ENCODE results near the gene C3orf70. TPM values are rescaled to one million over a fixed set of nuclear protein-coding genes. Genes with fewer than 3 reads are reported as not detected.

C3orf70 gene
- total RNA-seq, 5 donors from 2014 or later (not counting 1 experiment from before 2014, with no cell fraction given) = not detected

- Mint-ChIP-seq H3K36me3 (no peaks in the 10 kb centered on the region), H3K4me3 (no peak overlapping the region), H3K27me3 (peaks cover 32 to 33% of the 10 kb centered on the region in 2 donors), H3K9me3 (no peaks in the 10 kb centered on the region), H3K4me1 (no peaks in the 10 kb centered on the region), H3K27ac (no peak overlapping the region)
- H3K27me3 ChIP-seq (replicated peaks in 1 of 2; ENCODE audit: control insufficient read depth in 2 of 2, extremely low read depth in 1 of 2, insufficient read depth in 2 of 2, low read length in 1 of 2) = peaks cover 0 to 10% of the 10 kb centered on the region in 2 experiments
- ChIA-PET CTCF (interaction anchor here in 1 of 2 donors (0.7 kb wide), 1 partner anchor 723 kb away, joined by 3 read pairs; no protein-coding TSS in a partner anchor), POLR2A (no interaction called here)
- H3K4me3 ChIP-seq (ENCODE audit: control insufficient read depth in 1 of 2, extremely low read depth in 1 of 2, low read length in 1 of 2) = no peak overlapping the region
- WGBS (ENCODE audit: insufficient coverage) = 72% methylated on average over 2 of the region's 4 CpGs
- H3K36me3 ChIP-seq (ENCODE audit: control insufficient read depth in 2 of 2, extremely low read depth in 1 of 2, insufficient read depth in 1 of 2, low read length in 1 of 2) = no peaks in the 10 kb centered on the region
- DNase-seq (no peak), ATAC-seq (replicated peaks in 1 of 4) (no peak)
- H3K4me1 ChIP-seq (ENCODE audit: control insufficient read depth in 1 of 2, extremely low read depth in 1 of 2, insufficient read depth in 2 of 2, low read length in 2 of 2) = no peaks in the 10 kb centered on the region
- no peaks in the 10 kb centered on the region for H3K9me3 ChIP-seq
- no peak overlapping the region for H3K27ac ChIP-seq (ENCODE audit: low read length)
Measured at GRCh38 chr3:185094697-185095096, 58.2 kb downstream of the C3orf70 start.

- no peak overlapping the region for H3K27ac ChIP-seq (ENCODE audit: low read length)
- no peaks in the 10 kb centered on the region for H3K36me3 ChIP-seq (ENCODE audit: control insufficient read depth in 2 of 2, extremely low read depth in 1 of 2, insufficient read depth in 1 of 2, low read length in 1 of 2)
- no peak for ATAC-seq (replicated peaks in 1 of 4)
- H3K4me3 ChIP-seq (ENCODE audit: control insufficient read depth in 1 of 2, extremely low read depth in 1 of 2, low read length in 1 of 2) = no peak overlapping the region
- H3K4me1 Mint-ChIP-seq = no peaks in the 10 kb centered on the region
- ChIA-PET POLR2A (no interaction called here), CTCF (no interaction called here)
- no peak overlapping the region for H3K27ac Mint-ChIP-seq
- no peaks in the 10 kb centered on the region for H3K36me3 Mint-ChIP-seq
- no peak for DNase-seq
- H3K4me1 ChIP-seq (ENCODE audit: control insufficient read depth in 1 of 2, extremely low read depth in 1 of 2, insufficient read depth in 2 of 2, low read length in 2 of 2) = no peaks in the 10 kb centered on the region
- H3K27me3 Mint-ChIP-seq = peaks cover 21 to 22% of the 10 kb centered on the region in 2 donors
- no peaks in the 10 kb centered on the region for H3K9me3 Mint-ChIP-seq
- no peak overlapping the region for H3K4me3 Mint-ChIP-seq
- H3K9me3 ChIP-seq = no peaks in the 10 kb centered on the region
- peaks cover 0 to 8% of the 10 kb centered on the region in 2 experiments for H3K27me3 ChIP-seq (replicated peaks in 1 of 2; ENCODE audit: control insufficient read depth in 2 of 2, extremely low read depth in 1 of 2, insufficient read depth in 2 of 2, low read length in 1 of 2)
Measured at GRCh38 chr3:185093116-185093515, 59.7 kb downstream of the C3orf70 start.

- ChIA-PET CTCF (no interaction called here), POLR2A (no interaction called here)
- WGBS (ENCODE audit: insufficient coverage) = 64% methylated on average over 1 of the region's 4 CpGs
- H3K36me3 ChIP-seq (ENCODE audit: control insufficient read depth in 2 of 2, extremely low read depth in 1 of 2, insufficient read depth in 1 of 2, low read length in 1 of 2) = no peaks in the 10 kb centered on the region
- ATAC-seq (replicated peaks in 1 of 4) (no peak), DNase-seq (no peak)
- H3K4me3 ChIP-seq (ENCODE audit: control insufficient read depth in 1 of 2, extremely low read depth in 1 of 2, low read length in 1 of 2) = no peak overlapping the region
- no peaks in the 10 kb centered on the region for H3K9me3 Mint-ChIP-seq
- H3K27ac ChIP-seq (ENCODE audit: low read length) = no peak overlapping the region
- peaks cover 0 to 3% of the 10 kb centered on the region in 2 experiments for H3K27me3 ChIP-seq (replicated peaks in 1 of 2; ENCODE audit: control insufficient read depth in 2 of 2, extremely low read depth in 1 of 2, insufficient read depth in 2 of 2, low read length in 1 of 2)
- H3K27ac Mint-ChIP-seq = no peak overlapping the region
- no peaks in the 10 kb centered on the region for H3K4me1 Mint-ChIP-seq
- H3K27me3 Mint-ChIP-seq = peaks cover 10 to 19% of the 10 kb centered on the region in 2 donors
- H3K36me3 Mint-ChIP-seq = no peaks in the 10 kb centered on the region
- H3K4me3 Mint-ChIP-seq = no peak overlapping the region
- no peaks in the 10 kb centered on the region for H3K4me1 ChIP-seq (ENCODE audit: control insufficient read depth in 1 of 2, extremely low read depth in 1 of 2, insufficient read depth in 2 of 2, low read length in 2 of 2)
- no peaks in the 10 kb centered on the region for H3K9me3 ChIP-seq
Measured at GRCh38 chr3:185090811-185091210, 62.0 kb downstream of the C3orf70 start.

GRCh38 chr3:185089751-185090150, 63.1 kb downstream of the C3orf70 start:
- Mint-ChIP-seq H3K4me1 (no peaks in the 10 kb centered on the region), H3K27me3 (peaks cover 9 to 23% of the 10 kb centered on the region in 2 donors), H3K9me3 (no peaks in the 10 kb centered on the region), H3K36me3 (no peaks in the 10 kb centered on the region), H3K4me3 (no peak overlapping the region), H3K27ac (no peak overlapping the region)
- H3K36me3 ChIP-seq (ENCODE audit: control insufficient read depth in 2 of 2, extremely low read depth in 1 of 2, insufficient read depth in 1 of 2, low read length in 1 of 2) = no peaks in the 10 kb centered on the region
- H3K27me3 ChIP-seq (replicated peaks in 1 of 2; ENCODE audit: control insufficient read depth in 2 of 2, extremely low read depth in 1 of 2, insufficient read depth in 2 of 2, low read length in 1 of 2) = peaks cover 0 to 3% of the 10 kb centered on the region in 2 experiments
- no peak overlapping the region for H3K4me3 ChIP-seq (ENCODE audit: control insufficient read depth in 1 of 2, extremely low read depth in 1 of 2, low read length in 1 of 2)
- no peak overlapping the region for H3K27ac ChIP-seq (ENCODE audit: low read length)
- POLR2A ChIA-PET = no interaction called here
- DNase-seq = no peak
- H3K4me1 ChIP-seq (ENCODE audit: control insufficient read depth in 1 of 2, extremely low read depth in 1 of 2, insufficient read depth in 2 of 2, low read length in 2 of 2) = no peaks in the 10 kb centered on the region
- CTCF ChIA-PET = no interaction called here
- no peaks in the 10 kb centered on the region for H3K9me3 ChIP-seq
- no peak for ATAC-seq (replicated peaks in 1 of 4)

GRCh38 chr3:185089343-185089742, 63.5 kb downstream of the C3orf70 start:
- WGBS (ENCODE audit: insufficient coverage) = 79% methylated on average over 2 of the region's 2 CpGs
- no peak for ATAC-seq (replicated peaks in 1 of 4)
- peaks cover 7 to 21% of the 10 kb centered on the region in 2 donors for H3K27me3 Mint-ChIP-seq
- no peaks in the 10 kb centered on the region for H3K9me3 Mint-ChIP-seq
- Histone ChIP-seq H3K4me3 (ENCODE audit: control insufficient read depth in 1 of 2, extremely low read depth in 1 of 2, low read length in 1 of 2) (no peak overlapping the region), H3K36me3 (ENCODE audit: control insufficient read depth in 2 of 2, extremely low read depth in 1 of 2, insufficient read depth in 1 of 2, low read length in 1 of 2) (no peaks in the 10 kb centered on the region), H3K27ac (ENCODE audit: low read length) (no peak overlapping the region), H3K9me3 (no peaks in the 10 kb centered on the region), H3K4me1 (ENCODE audit: control insufficient read depth in 1 of 2, extremely low read depth in 1 of 2, insufficient read depth in 2 of 2, low read length in 2 of 2) (no peaks in the 10 kb centered on the region), H3K27me3 (replicated peaks in 1 of 2; ENCODE audit: control insufficient read depth in 2 of 2, extremely low read depth in 1 of 2, insufficient read depth in 2 of 2, low read length in 1 of 2) (peaks cover 0 to 3% of the 10 kb centered on the region in 2 experiments)
- no peaks in the 10 kb centered on the region for H3K4me1 Mint-ChIP-seq
- ChIA-PET CTCF (no interaction called here), POLR2A (no interaction called here)
- H3K27ac Mint-ChIP-seq = no peak overlapping the region
- H3K4me3 Mint-ChIP-seq = no peak overlapping the region
- no peak for DNase-seq
- no peaks in the 10 kb centered on the region for H3K36me3 Mint-ChIP-seq

- H3K27me3 Mint-ChIP-seq = peaks cover 1 to 14% of the 10 kb centered on the region in 2 donors
- no peaks in the 10 kb centered on the region for H3K9me3 Mint-ChIP-seq
- H3K4me1 ChIP-seq (ENCODE audit: control insufficient read depth in 1 of 2, extremely low read depth in 1 of 2, insufficient read depth in 2 of 2, low read length in 2 of 2) = no peaks in the 10 kb centered on the region
- ChIA-PET POLR2A (no interaction called here), CTCF (no interaction called here)
- no peak overlapping the region for H3K27ac Mint-ChIP-seq
- no peaks in the 10 kb centered on the region for H3K4me1 Mint-ChIP-seq
- WGBS (ENCODE audit: insufficient coverage) = no CpG with 5 or more reads among the region's 3 CpGs
- no peak for DNase-seq
- no peaks in the 10 kb centered on the region for H3K36me3 ChIP-seq (ENCODE audit: control insufficient read depth in 2 of 2, extremely low read depth in 1 of 2, insufficient read depth in 1 of 2, low read length in 1 of 2)
- H3K27ac ChIP-seq (ENCODE audit: low read length) = no peak overlapping the region
- no peaks in the 10 kb centered on the region for H3K27me3 ChIP-seq (replicated peaks in 1 of 2; ENCODE audit: control insufficient read depth in 2 of 2, extremely low read depth in 1 of 2, insufficient read depth in 2 of 2, low read length in 1 of 2)
- no peak overlapping the region for H3K4me3 ChIP-seq (ENCODE audit: control insufficient read depth in 1 of 2, extremely low read depth in 1 of 2, low read length in 1 of 2)
- H3K36me3 Mint-ChIP-seq = no peaks in the 10 kb centered on the region
- ATAC-seq (replicated peaks in 1 of 4) = no peak
- no peaks in the 10 kb centered on the region for H3K9me3 ChIP-seq
- H3K4me3 Mint-ChIP-seq = no peak overlapping the region
Measured at GRCh38 chr3:185087419-185087818, 65.4 kb downstream of the C3orf70 start.

GRCh38 chr3:185084901-185085300, 68.0 kb downstream of the C3orf70 start:
- no peak overlapping the region for H3K27ac ChIP-seq (ENCODE audit: low read length)
- Mint-ChIP-seq H3K4me1 (no peaks in the 10 kb centered on the region), H3K36me3 (no peaks in the 10 kb centered on the region), H3K27me3 (peaks cover 0 to 14% of the 10 kb centered on the region in 2 donors), H3K27ac (no peak overlapping the region), H3K9me3 (no peaks in the 10 kb centered on the region), H3K4me3 (no peak overlapping the region)
- no peaks in the 10 kb centered on the region for H3K36me3 ChIP-seq (ENCODE audit: control insufficient read depth in 2 of 2, extremely low read depth in 1 of 2, insufficient read depth in 1 of 2, low read length in 1 of 2)
- ChIA-PET POLR2A (no interaction called here), CTCF (no interaction called here)
- no peaks in the 10 kb centered on the region for H3K4me1 ChIP-seq (ENCODE audit: control insufficient read depth in 1 of 2, extremely low read depth in 1 of 2, insufficient read depth in 2 of 2, low read length in 2 of 2)
- no peaks in the 10 kb centered on the region for H3K27me3 ChIP-seq (replicated peaks in 1 of 2; ENCODE audit: control insufficient read depth in 2 of 2, extremely low read depth in 1 of 2, insufficient read depth in 2 of 2, low read length in 1 of 2)
- no peaks in the 10 kb centered on the region for H3K9me3 ChIP-seq
- WGBS (ENCODE audit: insufficient coverage) = 44% methylated on average over 1 of the region's 5 CpGs
- no peak for ATAC-seq (replicated peaks in 1 of 4)
- DNase-seq = no peak
- no peak overlapping the region for H3K4me3 ChIP-seq (ENCODE audit: control insufficient read depth in 1 of 2, extremely low read depth in 1 of 2, low read length in 1 of 2)
